MCF 10A (cell line): ENCODE data around the gene CHST15. TPM values are rescaled to one million over a fixed set of nuclear protein-coding genes. Genes with fewer than 3 reads are reported as not detected.

Experiments used
- BruUV-seq: library from RNA; stranded (reverse); fragments of 400-500 nt; replicated peaks from 2 replicates; lab custom pipeline; 2021; lab: Mats Ljungman, UMichigan
- CTCF ChIA-PET: fragments of 300-600 bp; sonication (Branson Sonifier 250); formaldehyde crosslinking; extraction: SDS; loops from one replicate; lab custom pipeline; 2021; ENCODE audit warnings: antibody characterized with exemption, inconsistent platforms; lab: Yijun Ruan, JAX
- POLR2A ChIA-PET: fragments of 300-600, 350-650 bp; sonication (Branson Sonifier 250); formaldehyde crosslinking; extraction: SDS; loops from one replicate; lab custom pipeline; 2020; ENCODE audit warnings: antibody characterized with exemption, inconsistent platforms; lab: Yijun Ruan, JAX
- DNase-seq: peaks from one replicate; pipeline ENCODE4 v3.0.0-alpha.2; 2018; ENCODE audit not compliant: unreplicated experiment
- H3K27ac Mint-ChIP-seq: one replicate; pipeline ENCODE4 v1.8.0; 2022; ENCODE audit warnings: mild to moderate bottlenecking, low read depth, mixed read lengths; ENCODE audit not compliant: unreplicated experiment
- H3K27me3 Mint-ChIP-seq: one replicate; pipeline ENCODE4 v1.8.0; 2022; ENCODE audit warnings: mixed read lengths; ENCODE audit not compliant: insufficient read depth, unreplicated experiment
- H3K36me3 Mint-ChIP-seq: one replicate; pipeline ENCODE4 v1.8.0; 2022; ENCODE audit warnings: mild to moderate bottlenecking, moderate library complexity, mixed read lengths; ENCODE audit not compliant: insufficient read depth, unreplicated experiment
- H3K4me1 Mint-ChIP-seq: one replicate; pipeline ENCODE4 v1.8.0; 2022; ENCODE audit warnings: mixed read lengths; ENCODE audit not compliant: insufficient read depth, unreplicated experiment
- H3K4me3 Mint-ChIP-seq: one replicate; pipeline ENCODE4 v1.8.0; 2022; ENCODE audit warnings: mild to moderate bottlenecking, moderate library complexity, mixed read lengths; ENCODE audit not compliant: unreplicated experiment
- H3K9me3 Mint-ChIP-seq: one replicate; pipeline ENCODE4 v1.8.0; 2022; ENCODE audit warnings: mixed read lengths; ENCODE audit not compliant: unreplicated experiment
- intact Hi-C: fragments of 100-400 bp; cut with micrococcal nuclease; formaldehyde crosslinking; loops from 2 replicates; pipeline ENCODE4 v1.14.1; 2022
- total RNA-seq: library from RNA; stranded (reverse); gene quantifications from 2 replicates; pipeline ENCODE4 v1.2.3, GENCODE V29; 2022
- TF ChIP-seq, protein P1 (sequence below): fragments of 200-600 bp; IDR thresholded peaks from one replicate; pipeline ENCODE4 v1.8.0; 2022; ENCODE audit warnings: antibody characterized with exemption, mild to moderate bottlenecking; ENCODE audit not compliant: unreplicated experiment

CHST15 gene
- total RNA-seq, 1 experiment from 2014 or later: 32.8 TPM

GRCh38 chr10:124072106-124072505 is 21.3 kb downstream of the CHST15 start:
- H3K4me1 Mint-ChIP-seq: peaks cover 17% of the 10 kb centered on the region
- H3K36me3 Mint-ChIP-seq: no peaks in the 10 kb centered on the region
- no peaks in the 10 kb centered on the region for H3K9me3 Mint-ChIP-seq
- H3K27me3 Mint-ChIP-seq: no peaks in the 10 kb centered on the region
- BruUV-seq: no TSS peak
- DNase-seq: no peak
- H3K27ac Mint-ChIP-seq: no peak overlapping the region
- TF ChIP-seq, protein P1, sequence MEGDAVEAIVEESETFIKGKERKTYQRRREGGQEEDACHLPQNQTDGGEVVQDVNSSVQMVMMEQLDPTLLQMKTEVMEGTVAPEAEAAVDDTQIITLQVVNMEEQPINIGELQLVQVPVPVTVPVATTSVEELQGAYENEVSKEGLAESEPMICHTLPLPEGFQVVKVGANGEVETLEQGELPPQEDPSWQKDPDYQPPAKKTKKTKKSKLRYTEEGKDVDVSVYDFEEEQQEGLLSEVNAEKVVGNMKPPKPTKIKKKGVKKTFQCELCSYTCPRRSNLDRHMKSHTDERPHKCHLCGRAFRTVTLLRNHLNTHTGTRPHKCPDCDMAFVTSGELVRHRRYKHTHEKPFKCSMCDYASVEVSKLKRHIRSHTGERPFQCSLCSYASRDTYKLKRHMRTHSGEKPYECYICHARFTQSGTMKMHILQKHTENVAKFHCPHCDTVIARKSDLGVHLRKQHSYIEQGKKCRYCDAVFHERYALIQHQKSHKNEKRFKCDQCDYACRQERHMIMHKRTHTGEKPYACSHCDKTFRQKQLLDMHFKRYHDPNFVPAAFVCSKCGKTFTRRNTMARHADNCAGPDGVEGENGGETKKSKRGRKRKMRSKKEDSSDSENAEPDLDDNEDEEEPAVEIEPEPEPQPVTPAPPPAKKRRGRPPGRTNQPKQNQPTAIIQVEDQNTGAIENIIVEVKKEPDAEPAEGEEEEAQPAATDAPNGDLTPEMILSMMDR: no peak
- ChIA-PET CTCF (interaction anchor here (0.7 kb wide), 1 partner anchor 77 kb away, joined by 3 read pairs; no protein-coding TSS in a partner anchor), POLR2A (interaction anchor here (0.8 to 1.3 kb wide), 4 partner anchors 9 to 23 kb away, joined by 3 to 5 read pairs (median 4); no protein-coding TSS in a partner anchor)
- intact Hi-C loops: no loop called here
- no peak overlapping the region for H3K4me3 Mint-ChIP-seq

- Mint-ChIP-seq H3K9me3 (no peaks in the 10 kb centered on the region), H3K27ac (no peak overlapping the region), H3K27me3 (no peaks in the 10 kb centered on the region), H3K36me3 (no peaks in the 10 kb centered on the region), H3K4me3 (no peak overlapping the region), H3K4me1 (peaks cover 17% of the 10 kb centered on the region)
- no peak for DNase-seq
- intact Hi-C loops: no loop called here
- no TSS peak for BruUV-seq
- TF ChIP-seq, protein P1: no peak
- POLR2A ChIA-PET: interaction anchor here (0.8 to 1.3 kb wide), 3 partner anchors 8 to 82 kb away, joined by 3 to 5 read pairs (median 3); no protein-coding TSS in a partner anchor
- CTCF ChIA-PET: interaction anchor here (0.9 kb wide), 1 partner anchor 76 kb away, joined by 4 read pairs; no protein-coding TSS in a partner anchor
Observed at GRCh38 chr10:124071141-124071540, 22.3 kb downstream of the CHST15 start.

GRCh38 chr10:124070666-124071065 is 22.7 kb downstream of the CHST15 start:
- ChIA-PET CTCF (interaction anchor here (0.6 to 0.9 kb wide), 2 partner anchors 76 to 180 kb away, joined by 3 to 4 read pairs; no protein-coding TSS in a partner anchor), POLR2A (interaction anchor here (0.7 to 1.3 kb wide), 3 partner anchors 20 to 319 kb away, joined by 3 to 5 read pairs (median 3); no protein-coding TSS in a partner anchor)
- Mint-ChIP-seq H3K27ac (no peak overlapping the region), H3K4me1 (peaks cover 17% of the 10 kb centered on the region), H3K36me3 (peaks cover 2% of the 10 kb centered on the region), H3K9me3 (no peaks in the 10 kb centered on the region), H3K4me3 (no peak overlapping the region), H3K27me3 (no peaks in the 10 kb centered on the region)
- no TSS peak for BruUV-seq
- no peak for DNase-seq
- intact Hi-C loops: no loop called here
- TF ChIP-seq, protein P1: no peak

DNA sequence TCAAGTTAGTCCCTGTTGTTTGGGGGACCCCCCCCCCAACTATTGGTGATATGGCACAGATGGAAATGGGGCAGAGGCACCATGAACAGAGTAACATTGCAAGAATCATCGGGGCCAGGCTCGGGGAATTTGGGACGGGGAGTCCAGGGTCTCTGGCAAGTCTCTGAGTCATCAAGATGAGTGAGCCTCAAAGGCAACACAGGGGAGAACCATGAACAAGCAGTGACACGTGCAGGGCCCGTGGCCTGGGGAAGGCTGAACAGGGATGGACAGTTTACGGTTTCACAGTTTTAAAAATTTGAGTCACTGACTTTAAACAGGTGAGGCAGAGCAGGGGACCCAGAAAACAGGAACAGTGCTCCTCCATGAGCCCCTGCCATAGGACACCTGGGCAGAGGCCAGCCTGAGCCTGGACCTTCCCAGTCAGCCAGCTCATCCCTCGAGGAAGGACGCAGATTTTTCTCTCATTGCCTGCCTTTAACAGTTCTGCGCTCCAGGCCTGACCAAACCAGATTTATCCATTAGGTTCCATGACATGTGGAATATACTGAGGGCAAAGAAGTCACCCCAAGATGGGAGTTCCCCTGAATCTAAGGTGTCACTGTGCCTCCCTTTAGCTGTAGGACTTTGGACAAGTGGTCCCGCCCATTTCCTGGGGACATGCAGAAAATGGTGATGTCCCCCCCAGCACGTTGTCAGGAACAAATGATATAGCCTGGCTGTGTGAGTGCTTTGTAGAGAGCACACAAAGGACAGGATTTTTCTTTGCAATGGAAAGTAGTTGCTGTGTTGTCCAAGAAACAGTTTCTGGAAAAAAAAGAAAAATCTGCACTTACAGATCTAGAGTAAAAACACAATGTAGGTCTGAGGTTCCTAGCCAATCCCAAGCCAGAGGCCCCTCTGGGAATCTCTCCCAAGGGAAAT is 23.8 kb downstream of the CHST15 start:
- Mint-ChIP-seq H3K27ac (peak overlapping the region; percentile 75), H3K4me1 (peaks cover 20% of the 10 kb centered on the region), H3K36me3 (peaks cover 6% of the 10 kb centered on the region), H3K9me3 (no peaks in the 10 kb centered on the region), H3K27me3 (no peaks in the 10 kb centered on the region), H3K4me3 (no peak overlapping the region)
- no TSS peak for BruUV-seq
- intact Hi-C loops: no loop called here
- POLR2A ChIA-PET: interaction anchor here (0.7 to 1.2 kb wide), 3 partner anchors 36 to 530 kb away, joined by 3 to 9 read pairs (median 3); no protein-coding TSS in a partner anchor
- DNase-seq: peak; percentile 75
- TF ChIP-seq, protein P1: no peak
- CTCF ChIA-PET: interaction anchor here (1.3 kb wide), 1 partner anchor 321 kb away, joined by 8 read pairs; no protein-coding TSS in a partner anchor
